HG03066 (cell line): ENCODE results near the gene PPP3CB.

Source experiments
- ATAC-seq: cut with Tn5 transposase; IDR thresholded peaks from one replicate; pipeline ENCODE4 v1.9.1; 2021; ENCODE audit warnings: low read depth; ENCODE audit not compliant: unreplicated experiment

PPP3CB gene

GRCh38 chr10:73495884-73496674 is at the start of gene PPP3CB:
Gene PPP3CB (minus strand): TSS chr10:73496024. CDS start chr10:73495889, 135 bp downstream.
- peak; percentile 57 for ATAC-seq

DNA sequence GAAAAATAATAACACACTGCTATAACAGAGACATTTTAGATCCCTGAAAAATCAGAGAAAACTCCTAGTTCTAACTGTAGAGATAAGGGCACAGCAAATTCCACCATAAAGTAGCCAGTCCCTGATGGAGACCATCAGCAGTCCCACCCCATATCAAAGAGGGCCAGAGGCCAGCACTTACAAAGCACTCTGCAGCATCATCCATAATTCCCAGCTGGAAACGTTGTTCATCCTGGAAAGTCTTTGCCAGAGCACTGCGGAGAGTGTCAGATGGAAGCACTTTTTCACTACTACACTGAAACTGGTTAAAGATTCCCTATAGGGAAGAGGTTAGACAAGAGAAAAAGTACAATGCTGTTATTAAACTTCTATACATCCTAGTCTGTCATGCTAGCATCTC is 49.5 kb upstream of the PPP3CB start:
- ATAC-seq = no peak

GRCh38 chr10:73537709-73538108 is 41.9 kb upstream of the PPP3CB start:
- ATAC-seq = no peak

DNA sequence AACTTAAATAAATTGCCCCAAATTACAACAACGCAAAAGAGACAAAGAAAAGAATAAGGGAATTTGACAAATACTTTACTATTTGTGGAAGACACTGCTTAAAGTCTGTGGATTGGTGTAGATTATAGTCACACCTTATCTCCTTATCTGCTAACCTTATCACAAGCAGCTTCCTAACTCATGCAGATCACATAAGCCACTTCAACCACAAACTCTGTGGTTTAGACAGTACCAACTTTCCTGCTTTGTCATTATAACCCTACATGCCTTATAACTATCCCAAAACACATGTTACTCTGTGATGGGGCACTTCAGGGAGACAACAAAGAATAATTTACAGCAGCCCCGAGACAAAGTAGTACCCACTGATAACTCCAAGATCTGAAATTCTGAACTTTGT is 41.5 kb upstream of the PPP3CB start:
- ATAC-seq = no peak

GRCh38 chr10:73534857-73535256 is 39.0 kb upstream of the PPP3CB start:
- ATAC-seq = no peak

DNA sequence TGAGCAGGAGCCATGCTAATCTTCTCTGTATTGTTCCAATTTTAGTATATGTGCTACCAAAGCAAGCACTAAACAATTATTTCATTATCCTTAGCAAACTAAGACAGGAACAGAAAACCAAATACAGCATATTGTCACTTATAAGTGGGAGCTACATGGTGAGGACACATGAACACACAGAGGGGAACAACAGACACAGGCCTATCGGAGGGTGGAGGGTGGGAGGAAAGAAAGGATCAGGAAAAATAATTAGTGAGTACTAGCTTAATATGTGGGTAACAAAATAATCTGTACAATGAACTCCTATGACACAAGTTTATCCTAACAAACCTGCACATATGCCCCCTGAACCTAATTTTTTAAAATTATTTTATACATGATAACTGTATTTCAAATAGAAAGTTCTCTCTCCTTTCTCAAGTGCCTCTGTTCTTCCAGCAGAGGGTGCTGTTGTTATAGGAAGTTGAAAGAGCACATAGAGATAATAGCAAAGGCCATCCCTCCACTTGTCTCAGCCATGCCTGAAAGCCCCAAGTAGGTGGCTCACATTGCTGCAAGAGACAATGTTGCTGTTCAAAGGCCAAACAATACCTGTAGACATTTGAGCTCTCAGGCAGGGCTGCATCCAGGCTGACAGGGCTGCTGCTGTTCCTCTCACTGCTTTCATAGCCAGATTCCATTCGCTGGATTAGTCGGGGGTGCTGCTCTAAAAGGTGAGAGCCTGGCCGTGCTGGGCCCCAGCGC is 33.4 kb upstream of the PPP3CB start:
- peak; percentile 58 for ATAC-seq

DNA sequence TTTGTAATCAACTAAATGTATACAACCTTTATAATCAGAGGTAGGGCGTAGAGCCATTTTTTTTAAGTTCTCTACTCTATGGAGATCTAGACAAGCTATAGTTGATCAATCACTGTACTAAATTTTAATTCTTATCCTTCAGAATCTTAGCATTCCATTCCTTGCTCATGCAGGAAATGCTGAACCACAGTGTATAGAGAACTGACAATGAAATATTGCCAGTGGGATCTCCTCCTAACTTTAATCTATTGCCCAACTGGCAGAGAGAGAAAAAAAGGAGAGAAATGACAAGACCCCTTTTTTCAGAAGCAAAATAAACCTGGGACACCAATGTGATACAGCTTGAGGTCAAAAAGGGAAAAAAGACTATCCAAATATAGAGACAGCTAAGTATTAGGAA is 26.4 kb upstream of the PPP3CB start:
- ATAC-seq = no peak

DNA sequence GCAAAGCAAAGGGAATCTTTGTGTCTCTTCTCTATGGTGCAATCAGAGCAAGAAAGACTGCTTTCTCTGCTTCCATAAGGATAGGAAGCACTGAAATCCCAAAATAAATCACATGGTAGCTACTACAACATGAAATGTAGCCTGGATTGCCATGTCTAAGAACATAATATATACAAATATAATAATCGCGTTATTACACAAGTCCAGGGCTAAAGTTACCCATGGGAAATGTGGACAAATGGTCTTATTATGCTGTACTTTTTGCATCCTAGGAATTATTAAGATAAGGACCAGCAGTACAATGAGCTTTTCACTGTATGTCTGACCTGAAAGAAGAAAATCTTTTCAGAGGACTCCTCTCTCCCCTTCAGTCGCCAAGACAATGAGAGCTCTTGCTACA is 23.5 kb upstream of the PPP3CB start:
- no peak for ATAC-seq

DNA sequence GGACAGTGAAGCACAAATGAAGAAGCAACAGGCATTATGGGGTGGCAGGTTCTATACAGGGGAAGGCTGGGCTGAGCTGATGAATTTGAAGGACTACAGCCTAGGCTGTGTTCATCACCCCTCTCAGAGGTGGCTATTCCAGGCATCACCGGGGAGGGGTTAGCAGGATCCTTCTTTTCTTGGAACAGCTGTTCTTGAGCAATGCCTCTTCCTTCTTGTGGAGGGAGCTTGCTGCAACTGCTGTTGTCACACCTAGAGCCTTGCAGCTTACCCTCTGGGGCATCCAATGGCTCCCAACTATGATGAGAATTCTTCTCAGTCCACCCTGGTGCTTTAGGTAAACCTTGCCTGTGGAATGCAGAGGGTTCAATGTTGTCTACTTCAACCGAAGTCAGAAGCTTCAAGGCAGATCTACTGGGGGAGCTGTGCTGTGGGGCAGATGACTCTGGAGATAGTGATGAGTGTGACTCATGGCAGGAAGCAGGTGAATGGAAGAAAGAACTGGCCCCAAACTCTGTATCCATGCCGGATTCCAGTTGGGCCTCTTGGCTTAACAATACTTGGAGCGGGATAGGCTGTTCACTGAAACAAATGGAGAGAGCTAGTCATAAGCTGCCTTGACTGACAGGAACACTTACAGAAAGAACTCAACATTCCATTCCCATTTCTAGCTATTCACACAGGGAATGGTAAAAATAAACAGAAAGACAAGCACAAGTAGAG is 21.5 kb upstream of the PPP3CB start:
- no peak for ATAC-seq

- no peak for ATAC-seq
Observed at GRCh38 chr10:73512207-73512743, 16.5 kb upstream of the PPP3CB start.

DNA sequence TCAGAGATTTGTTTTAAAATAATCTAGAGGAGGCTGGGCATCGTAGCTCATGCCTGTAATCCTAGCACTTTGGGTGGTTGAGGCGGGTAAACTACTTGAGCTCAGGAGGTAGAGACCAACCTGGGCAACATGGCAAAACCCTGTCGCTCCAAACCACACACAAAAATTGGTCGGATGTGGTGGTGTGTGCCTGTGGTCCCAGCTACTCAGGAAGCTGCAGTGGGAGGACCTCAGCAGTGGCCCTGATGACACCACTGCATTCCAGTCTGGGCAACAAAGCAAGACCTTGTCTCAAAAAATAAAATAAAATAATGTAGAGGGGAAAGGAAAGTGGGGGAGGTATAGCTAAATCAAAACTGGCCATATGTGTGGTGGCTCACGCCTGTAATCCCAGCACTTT is 13.9 kb upstream of the PPP3CB start:
- no peak for ATAC-seq

- no peak for ATAC-seq
Observed at GRCh38 chr10:73506491-73506890, 10.7 kb upstream of the PPP3CB start.

DNA sequence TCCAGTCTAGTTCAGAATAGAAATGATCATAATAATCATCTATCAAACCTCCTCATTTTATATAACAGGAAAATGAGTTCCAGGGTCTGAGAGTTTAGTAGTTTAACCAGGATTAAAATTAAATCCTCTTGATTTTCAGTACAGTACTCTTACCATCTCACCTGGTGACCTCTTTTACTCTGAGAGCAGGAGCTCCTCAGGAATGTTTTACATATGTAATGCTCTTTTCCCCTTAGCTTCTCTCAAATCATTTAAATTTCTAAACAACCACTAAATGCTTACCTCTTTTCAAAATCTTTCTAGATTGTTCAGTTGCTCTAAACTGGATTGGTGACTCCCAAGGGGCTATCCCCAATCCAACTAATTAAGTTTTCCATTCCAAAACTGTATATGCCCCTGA is 10.2 kb upstream of the PPP3CB start:
- ATAC-seq = no peak

DNA sequence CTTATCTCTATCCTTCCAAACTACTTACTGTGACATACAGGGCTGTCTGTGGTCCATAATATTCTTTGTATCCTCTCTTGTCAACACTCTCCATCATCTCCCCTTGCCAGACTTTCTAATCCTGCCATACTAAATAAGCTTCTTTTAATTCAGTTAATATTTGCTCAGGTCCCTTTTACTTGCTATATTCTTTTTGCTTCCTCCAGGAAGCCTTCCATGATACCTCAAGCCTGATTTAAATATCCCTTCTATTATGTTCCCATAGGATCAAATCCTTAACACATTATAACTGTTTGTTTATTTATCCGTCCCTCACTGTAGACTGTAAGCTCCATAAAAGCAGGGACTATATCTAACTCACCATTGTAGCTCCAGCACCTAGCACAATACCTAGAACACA is 7.2 kb upstream of the PPP3CB start:
- ATAC-seq = no peak

DNA sequence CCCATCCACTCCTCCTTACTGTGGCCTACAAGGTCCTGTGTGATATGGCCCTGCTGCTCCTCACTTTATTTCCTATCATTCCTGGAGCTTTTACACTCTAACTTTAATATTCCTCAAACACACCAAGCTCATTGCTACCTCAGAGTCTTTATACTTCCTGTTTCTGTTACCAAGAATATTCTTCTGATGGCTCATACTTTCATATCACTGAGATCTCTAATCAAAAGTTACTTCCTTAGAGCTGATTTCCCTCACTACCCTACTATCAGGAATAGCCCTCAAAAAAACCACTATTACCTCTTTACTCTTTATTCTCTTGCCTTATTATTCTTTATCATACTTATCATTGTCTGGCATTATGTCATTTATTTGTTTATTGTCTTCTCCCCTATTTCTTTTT is 5.8 kb upstream of the PPP3CB start:
- ATAC-seq = no peak

DNA sequence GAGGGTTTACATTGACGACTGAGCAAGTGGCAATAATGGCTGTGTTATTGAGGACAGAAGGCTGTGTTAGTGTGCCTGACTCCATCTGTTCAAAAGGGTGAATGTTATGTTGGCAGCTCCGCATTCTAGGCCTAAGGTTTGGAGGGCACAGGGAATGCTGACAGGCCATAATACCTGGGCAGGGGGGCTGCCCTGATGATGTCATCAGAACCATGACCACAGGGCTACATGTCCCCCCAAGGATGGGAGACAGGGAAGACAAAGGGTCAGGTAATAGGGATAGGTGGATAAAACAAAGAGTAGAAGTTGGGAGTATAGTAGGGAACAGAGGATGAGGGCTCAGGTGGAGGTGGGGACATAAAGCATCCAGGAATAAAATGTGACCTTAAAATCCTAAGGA is 1.8 kb upstream of the PPP3CB start:
- no peak for ATAC-seq

DNA sequence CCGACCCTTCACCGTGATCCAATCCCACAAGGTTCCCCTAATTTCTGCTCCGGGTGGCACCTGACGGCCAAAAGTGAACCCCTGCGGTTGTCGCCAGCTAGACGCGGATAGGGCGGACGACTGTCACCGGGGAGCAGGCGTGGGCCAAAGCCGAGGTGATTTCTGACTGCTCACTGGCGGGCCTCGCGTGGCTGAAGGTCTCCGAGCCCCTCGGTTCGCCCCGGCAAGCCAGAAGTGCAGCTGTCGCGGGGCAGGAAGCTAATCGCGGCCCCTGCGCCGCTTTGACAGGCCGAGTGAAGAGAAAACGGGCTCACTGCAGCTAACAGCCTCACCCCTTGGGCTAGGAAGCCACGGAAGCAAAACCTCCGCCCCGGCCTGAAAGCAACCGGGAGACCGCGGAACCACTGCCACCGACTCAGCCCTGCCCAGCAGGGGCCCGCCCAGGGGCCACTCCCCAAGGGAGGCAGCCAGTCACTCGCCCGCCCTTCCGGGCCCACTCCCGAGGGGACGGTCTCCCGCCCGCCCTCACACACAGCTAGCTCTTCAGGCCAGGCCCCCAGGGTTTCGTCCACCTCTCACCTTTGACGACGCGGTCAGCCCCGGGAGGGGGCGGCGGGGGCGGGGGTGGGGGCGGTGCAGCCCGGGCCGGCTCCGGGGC is 469 bp downstream of the PPP3CB start:
- peak; percentile 90 for ATAC-seq

- no peak for ATAC-seq
Observed at GRCh38 chr10:73494877-73495225, 973 bp downstream of the PPP3CB start.

GRCh38 chr10:73494213-73494612 is 1.6 kb downstream of the PPP3CB start:
- no peak for ATAC-seq

DNA sequence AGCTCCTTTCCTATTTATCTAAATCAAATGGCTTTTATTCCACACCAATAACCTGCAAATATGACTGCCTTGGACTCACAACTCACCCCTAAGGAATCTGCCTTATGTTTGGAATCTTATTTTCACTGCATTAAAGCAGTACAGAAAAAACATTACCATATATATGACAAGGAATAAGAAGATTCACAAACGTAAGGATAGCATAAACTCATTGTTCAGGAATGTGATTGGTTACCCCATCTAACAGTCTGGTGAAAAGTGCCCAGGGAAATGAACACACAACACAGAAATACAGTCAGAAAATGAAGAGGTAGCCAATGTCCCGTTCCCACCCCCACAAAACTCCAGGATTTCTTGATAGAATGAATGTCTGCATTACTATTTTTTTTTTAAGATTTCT is 2.0 kb downstream of the PPP3CB start:
- no peak for ATAC-seq

- no peak for ATAC-seq
Observed at GRCh38 chr10:73486601-73487000, 9.2 kb downstream of the PPP3CB start.
